Kidney tubule cell (primary cell): ENCODE measurements around the gene CRYBA2.
A peak's percentile ranks its signal among the peaks of the same experiment; 100 is the strongest.

Source experiments
- DNase-seq: peaks from one replicate; pipeline ENCODE4 v3.0.0-alpha.2; 2018; ENCODE audit warnings: low spot score

CRYBA2 gene

DNA sequence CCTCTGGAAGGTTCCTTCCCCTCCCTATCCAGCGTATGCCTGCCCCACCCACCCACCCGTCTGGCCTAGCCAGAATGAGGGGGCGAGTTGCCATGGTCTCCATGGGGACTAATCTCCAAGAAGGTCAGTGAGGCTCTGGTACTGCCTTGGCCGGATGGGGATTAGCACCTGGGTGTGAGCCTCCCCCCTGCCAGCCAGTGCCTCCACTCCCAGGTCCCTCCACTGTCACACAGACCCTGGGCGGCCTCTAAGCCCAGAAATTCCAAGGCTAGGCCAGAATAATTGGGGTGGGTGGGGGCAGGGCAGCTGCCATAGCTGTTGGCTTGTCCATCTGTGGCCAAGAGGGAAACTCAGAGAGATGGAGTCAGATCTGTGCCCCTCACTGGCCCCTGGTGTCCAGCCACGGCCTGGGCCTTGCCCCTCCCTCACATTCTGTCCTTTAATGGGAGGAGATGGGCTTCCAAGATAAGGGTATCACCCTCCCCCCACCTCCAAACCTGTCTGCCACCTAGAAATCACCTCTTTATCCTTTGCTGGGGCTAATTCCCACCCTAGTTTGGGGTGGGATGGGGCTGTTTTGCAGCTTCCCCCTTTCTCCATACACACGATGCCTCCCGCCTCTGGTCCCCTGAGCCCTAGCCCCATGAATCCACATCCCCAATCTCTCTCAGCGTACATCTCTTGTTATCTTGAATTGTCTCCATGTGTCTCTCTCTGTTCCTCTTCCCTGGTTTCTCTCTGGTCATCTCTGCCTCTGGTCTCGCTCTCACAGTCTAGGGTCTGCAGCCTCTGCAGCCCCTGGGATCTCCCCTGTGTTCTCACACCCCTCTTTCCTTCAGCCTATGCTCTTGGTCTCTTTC is 6.0 kb upstream of the CRYBA2 start:
- DNase-seq, result no peak

DNA sequence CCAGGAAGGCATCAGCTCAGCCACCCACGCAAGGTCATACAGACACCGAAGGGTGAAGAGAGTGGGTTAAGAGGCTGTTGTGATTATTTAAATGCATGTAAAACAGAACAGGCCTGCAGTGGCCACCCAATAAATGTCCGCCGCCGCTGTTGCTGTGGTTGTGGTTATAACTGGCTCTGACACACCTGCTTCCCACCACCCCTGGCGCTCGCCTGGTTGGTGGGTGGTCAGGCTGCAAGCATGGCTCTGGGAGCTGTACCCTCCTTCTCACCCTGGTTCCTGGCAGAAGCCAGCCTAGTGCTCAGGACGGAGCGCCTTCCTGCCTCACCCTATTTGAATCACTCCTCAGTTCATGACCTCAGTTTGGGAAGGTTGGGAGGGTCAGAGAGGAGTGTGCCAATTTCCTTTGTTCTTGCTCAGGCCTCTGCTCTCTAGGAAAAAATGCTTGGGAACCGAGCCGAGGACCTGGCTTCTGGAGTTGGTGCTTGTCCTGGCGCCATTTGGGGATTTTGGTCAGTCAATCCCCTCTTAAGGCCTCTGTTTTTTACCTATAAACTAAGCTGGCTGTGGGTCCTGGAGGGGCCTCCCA is 5.3 kb upstream of the CRYBA2 start:
- DNase-seq, result no peak

DNA sequence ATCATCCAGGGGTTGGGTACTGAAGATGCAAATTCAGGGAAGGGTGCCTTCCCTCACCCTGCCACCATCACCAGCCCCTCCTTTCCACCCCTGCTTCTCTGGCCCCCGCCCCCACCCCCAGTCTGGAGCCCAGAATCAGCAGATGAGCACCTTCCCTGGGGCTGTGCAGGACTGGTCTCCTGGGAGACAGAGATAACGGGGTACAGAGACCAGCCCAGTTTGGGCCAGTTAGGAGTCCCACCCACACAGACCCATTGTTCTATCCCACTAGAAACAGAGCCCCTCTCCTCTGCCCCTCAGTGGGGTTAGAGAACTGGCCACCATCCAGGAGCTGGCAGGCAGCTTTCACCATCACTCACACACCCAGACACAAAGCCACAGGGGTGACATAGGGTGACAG is 4.5 kb upstream of the CRYBA2 start:
- no peak for DNase-seq

DNA sequence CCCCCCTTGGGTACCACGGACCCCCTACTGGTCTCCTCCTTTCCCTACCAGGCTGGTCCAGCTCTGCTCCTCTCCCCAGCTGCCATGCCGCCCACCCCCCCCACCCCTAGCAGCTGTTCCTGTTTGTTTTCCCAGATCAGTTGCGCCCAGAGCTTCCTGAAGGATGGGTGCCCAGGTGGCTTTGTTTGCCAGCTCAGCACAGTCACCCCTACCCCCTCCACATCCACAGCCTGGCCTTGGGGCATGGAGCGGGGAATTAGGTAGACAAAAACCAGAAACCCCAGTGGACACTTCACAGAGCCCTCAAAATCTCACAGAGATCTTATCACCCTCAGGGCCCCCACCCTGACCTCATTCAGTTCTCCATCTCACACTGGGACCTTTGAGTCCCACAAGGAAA is 3.7 kb upstream of the CRYBA2 start:
- no peak for DNase-seq

DNA sequence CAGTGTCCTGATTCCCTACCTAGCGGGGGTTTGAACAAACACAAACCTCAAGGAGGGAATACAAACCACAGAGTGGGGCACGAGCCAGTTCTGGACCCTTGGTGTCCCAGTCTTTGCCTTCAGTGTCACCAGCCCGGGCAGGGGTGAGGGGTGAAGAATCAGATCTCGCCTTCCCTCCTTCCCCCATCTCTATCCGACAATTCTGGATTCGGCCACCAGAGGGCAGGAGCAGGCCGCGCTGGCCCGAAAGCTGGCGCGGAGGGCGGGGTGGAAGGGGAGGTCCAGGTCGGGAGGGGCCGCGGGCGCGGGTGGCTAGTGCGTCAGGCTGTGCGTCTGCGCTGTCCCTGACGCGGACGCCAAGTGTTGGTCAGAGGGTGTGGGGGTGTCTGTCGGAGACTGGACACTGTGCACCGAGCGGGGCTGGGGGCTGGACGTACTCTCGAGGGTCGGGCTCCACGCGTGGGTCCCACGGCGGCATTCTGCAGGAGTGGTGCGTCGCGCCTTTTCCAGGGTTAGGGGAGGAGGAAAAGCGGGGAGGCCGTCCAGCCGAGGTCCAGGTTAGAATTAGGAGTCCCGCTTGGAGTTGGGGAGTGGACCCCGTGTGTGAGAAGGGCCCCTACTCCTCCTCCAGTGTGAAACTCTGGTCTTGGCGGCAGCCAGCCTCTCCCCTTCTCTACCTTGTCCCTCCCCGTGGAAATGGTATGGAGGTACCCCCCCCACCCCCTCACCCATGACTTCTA is 2.9 kb upstream of the CRYBA2 start:
- peak; percentile 81 for DNase-seq

DNA sequence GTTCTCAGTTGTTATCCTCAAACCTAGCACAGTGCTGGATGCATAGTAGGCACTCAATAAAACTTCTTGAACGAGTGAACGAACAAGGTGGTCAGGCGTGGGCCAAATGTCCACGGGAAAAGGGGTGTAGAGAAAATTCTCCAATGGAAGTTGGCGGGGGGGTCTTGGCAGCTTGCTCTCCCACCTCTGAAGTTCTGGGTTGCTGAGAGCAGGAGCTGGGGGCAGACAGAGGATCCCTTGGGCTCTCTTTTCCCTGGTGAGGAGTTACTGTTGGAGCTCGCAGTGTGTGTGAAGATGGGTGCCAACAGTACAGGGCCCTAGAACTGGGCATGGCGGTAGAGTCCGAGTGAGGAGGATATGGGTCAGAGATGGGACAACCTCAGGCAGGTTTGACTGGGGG is 2.3 kb upstream of the CRYBA2 start:
- no peak for DNase-seq

DNA sequence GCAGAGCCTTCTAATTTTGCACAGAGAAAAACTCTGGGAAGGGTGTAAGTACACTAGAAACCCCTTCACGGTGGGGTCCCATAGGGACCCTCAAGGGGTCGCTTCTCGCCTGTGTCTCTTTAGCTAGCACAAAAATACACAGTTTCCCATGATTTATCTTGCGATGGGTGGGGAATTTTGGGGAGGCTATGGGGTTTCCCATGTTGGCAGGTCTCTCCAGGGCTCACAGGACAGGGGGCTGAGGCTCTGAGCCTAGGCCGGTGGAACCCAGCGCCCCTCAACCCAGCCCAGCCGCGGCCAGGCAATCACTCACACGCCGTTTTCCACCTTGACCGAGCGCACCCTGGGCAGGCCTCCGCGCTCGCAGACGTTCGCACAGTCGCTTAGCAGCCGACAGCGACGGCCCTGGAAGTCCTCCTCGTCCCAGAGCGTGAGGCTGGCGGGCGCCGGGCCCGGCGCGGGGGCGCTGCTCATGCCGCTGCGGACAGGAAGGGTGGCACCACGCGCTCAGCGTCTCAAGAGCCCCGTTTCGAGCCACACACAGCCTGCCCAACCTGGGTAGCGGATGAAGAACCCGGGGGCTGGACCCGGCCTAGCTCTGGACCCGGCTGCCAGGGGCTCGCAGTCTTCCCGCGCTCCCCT is 398 bp downstream of the CRYBA2 start:
- DNase-seq, result no peak

DNA sequence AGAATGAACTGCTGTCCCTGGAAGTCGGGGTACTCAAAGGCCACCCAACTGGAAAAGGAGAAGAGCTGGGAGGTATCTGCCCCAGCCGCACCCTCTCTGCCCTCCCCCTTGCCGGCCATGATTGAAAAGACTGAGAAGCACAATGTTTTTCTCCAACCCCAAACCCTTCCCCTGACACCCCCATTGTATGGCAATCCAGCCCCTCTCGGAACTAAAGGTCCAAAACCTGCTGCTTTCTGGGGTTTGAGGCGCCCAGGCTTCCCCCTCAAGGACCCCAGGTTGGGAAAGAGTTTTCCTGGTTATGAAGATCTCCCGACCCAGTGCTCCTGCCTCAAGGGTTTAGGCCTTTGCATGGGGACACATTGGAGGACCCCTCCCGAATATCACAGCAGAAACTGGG is 1.0 kb downstream of the CRYBA2 start:
- no peak for DNase-seq

DNA sequence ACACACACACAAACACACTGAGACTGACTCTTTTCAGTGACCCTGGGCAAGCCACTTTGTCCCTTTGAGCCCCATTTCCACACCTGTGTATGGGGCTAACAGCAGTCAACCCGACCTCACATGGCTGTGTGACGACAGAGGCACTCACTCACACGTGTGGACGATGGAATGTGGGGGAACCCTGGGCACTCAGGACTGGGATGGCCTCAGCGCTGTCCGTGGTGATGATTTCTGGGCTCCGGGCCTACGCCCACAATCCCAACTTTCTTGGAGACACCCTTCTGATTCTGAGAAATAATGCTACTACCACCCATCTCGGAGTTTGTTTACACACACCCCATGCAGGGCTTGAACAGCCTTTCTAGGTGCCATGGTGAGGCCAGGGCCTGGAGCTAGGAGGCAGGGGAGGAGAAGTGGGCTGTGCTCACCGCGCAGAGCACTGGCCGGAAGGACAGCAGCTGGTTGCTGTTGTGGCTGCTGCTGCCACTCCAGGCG is 1.5 kb downstream of the CRYBA2 start:
- DNase-seq, result peak; percentile 23

DNA sequence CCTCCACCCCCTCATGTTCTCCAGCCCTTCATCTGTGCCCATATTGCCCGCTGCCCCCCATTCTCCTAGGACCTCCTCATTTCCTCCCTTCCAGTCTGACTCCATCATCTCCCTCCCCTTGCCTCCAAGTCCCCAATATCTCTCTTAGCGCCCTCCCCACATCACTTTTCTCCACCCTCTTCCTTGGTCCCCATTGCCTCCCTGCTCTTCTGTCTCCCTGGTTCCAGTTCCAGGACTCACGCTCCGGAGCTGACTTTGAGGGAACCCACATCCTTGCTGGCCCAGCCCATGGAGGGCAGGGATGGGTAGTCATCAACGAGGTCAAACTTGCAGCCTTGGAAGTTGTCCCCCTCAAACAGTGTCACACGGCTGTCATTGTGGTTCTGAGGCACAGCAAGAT is 2.6 kb downstream of the CRYBA2 start:
- DNase-seq, result no peak

DNA sequence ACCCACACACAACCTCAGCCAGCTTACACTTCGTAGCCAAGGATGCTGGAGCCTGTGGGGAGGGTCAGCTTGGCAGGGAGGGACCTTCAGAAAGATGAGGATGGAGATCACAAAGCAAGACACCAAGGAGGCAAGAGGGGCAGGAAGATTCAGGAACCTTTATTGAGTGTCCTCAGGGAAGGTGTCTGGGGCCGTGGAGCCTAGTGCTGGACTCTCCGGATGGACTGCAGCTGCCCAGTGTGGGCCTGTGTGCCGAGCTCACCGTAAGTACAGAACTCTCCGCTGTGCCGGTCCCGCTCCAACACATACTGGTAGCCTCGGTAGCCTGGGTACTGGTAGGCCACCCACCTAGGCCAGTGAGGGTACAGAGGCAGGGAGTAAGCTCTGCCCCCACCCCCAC is 3.2 kb downstream of the CRYBA2 start:
- DNase-seq, result no peak

DNA sequence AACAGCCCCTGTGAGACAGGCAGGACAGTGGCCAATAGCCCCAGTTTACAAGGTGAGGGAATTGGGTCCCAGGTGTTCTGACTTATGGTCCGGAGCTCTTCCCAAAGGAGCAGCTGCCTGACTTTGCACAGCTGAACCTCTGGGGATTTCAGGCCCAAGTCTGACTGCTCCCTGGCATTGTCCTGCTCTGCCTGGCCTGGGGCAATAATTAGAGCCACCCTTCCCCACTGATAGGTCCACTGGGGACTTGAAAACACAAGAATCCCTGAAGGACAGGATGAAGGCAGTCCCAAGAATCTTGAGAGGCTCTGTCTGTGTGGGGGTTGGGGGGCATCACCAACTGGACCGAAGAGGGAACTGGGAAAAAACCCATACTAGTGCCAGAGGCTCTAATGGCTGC is 4.6 kb downstream of the CRYBA2 start:
- no peak for DNase-seq

DNA sequence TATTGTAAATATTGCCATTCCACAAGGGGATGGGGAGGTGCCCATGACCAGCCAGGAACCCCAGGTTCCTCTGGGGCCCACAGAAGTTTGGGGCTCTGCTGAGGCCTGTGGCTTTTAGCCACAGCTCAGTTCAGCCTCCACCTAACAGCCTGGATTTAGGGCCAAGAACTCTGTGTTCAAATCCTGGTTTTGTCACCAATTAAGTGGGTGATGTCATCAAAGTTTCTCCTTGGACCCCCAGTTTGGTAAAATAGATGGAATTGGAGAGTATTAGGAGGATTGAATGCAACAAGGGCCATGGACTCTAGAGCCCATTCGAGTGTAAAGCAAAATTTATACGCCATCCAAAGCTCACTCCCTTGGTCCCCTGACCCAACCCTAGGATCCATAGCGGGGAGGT is 5.1 kb downstream of the CRYBA2 start:
- no peak for DNase-seq

DNA sequence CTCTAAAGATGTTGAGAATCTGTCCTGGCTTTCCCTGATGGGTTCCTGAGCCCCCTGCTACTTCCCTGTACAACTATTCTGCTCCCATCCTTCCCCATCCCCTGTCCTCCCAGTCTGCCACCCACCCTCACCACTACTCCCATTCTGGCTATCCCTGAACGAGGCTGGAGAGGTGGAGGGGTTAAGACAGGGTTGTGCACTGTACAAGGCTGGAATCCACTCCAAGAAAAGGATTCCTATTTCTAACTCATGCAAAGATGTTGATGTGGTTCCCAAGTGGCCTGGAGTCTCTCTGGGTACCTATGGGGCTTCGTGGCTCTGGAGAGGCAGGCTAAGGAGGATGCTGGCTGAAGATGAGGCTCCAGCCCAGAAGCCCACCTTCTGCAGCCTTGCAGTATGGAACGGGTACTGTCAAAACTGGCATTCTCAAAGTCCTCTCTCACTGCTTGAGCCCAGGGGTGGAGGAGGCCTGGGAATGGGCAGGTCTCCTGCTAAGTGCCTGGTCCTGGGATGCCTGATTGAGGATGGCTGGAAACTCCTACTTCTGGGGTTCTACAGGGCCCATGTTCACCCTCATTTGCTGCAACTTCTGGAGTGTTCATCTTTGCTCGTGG is 7.0 kb downstream of the CRYBA2 start:
- no peak for DNase-seq

DNA sequence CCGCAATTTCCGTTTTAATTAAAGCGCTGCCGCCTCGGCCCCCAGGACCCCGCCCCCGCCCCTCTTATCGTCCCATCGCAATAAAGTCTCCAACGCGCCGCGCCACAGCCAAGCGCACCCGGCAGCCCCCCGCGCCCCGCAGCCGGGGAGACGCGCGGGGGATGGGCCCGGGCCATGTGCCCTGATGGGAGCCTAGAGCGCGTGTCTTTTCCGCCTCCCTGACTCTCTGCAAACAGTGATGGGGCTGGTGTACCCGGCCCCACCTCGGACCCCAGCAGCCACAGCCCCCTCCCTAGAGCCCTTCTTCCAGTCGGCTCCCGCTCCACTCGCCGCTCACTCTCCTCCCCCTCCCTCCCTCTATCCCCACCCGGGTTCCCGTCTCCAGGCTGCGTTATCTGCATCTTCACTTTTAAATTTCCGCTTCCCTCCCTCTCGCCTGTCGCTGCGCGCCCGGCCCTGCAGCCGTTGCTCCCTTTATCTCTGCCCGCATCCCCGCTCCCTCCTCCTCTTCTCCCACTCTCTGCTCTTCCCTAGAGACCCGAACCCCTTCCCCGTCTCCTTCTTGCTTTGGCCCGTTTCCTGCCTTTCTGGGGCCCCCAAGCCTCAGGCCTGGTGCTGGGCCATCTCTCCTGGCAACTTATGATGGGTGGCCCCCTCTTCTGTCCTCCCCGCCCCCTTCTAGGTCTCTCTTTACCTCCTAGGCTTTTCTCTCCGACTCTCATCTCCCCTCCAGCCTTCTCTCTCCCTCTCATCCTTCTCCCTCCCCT is 7.7 kb downstream of the CRYBA2 start:
- DNase-seq, result no peak

DNA sequence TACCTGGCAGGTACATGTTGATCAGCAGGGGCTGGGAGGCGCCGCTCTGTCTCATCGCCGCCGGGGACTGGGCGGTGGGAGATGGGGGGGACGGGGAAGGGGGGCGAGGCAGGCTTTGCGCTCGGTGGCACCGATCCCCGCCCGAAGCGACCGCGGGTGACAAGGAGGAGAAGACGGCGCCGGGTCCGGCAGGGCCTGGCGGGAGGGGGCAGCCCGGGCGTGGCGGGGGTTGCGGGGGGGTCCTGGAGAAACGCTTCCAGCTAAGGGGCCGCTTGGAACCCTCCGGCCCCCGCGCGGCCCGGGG is 8.2 kb downstream of the CRYBA2 start, which contains the start of gene FEV:
TSS of gene FEV (minus strand) at position 164 of the 304 bp plus-strand sequence. CDS start at position 55, 109 bp downstream.
- no peak for DNase-seq

DNA sequence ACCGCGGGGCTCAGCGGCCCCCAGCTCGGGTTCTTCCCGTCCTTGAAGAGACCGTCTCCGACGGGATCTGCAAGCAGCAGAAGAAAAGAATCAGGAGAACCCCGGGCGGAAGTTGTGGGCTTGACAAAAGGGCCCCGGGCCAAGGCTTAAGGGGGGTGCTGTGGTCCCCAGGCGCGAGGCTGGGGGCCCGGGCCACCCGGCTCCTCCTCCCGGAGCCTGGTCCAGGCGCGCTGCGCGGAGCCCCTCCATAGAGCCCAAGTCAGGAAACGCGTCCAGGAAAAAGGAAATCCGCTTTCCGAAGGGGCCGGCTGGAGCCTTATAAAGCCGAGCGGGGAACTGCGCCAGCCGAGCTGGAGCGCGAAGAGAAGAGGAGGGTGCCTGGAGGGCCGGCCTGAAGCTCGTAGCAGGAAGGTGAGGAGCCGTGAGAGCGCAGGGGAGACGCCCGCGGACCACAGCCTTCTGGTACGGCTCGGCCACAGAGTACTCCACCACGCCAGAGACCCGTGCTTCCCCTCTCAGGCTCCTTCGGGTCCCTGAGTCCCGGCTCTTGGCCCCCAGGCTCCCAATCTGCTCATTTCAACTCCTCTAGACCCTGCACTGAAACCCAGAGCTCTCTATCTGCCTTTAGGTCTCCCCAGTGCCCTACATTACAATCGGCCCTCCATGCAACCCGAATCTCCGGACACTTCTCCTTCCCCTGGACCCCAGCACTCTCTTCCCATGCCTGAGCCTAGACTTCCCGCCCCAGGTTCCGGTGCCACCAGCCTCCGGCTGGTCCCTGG is 8.8 kb downstream of the CRYBA2 start:
- no peak for DNase-seq

DNA sequence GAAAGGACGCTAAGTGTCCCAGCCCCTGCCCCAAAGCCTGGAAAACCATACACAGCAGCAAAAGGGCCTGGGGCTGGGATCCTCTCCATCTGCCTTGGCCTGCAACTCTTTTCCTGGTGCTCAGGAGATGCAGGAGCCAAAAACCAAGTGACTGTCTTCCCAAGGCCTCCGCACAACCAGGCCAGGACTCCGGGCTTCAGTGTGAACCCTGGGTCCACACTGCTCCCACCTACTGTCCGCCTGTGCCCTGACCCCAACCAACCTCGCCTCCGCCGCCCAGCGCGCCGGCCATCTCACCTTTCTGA is 9.3 kb downstream of the CRYBA2 start:
- DNase-seq, result no peak

DNA sequence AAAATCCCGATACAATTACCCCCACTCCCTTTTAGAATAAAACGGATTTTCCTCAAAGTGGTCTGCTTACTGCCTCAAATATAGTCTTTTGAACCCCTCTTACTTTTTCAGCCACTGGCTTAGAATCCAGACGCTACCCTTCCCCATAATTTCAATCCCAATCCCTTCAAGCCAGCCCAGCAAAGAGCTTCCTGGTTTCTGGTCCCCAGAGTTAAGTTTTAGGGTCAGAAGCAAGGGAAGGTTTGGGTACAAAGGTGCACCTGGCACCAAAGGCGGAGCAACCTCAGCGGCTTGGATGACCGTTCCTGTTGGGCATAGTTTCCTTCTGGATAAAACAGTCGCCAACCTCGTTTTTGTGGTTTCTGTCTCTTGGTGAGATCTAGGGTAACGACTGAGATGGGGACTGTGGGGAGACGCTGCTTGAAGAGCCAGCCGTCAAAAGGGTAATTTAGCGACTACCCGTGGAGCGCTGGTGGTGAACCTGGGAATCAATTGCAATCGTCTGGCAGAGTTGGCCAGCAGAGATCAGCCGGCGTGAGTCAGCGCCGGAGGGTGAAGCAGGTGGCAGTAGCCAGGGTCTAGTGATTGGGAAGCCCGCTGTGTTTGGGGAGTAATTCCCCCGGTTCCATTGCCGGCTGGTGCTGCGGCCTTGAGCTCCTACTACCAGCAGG is 9.8 kb downstream of the CRYBA2 start:
- DNase-seq, result peak; percentile 30

DNA sequence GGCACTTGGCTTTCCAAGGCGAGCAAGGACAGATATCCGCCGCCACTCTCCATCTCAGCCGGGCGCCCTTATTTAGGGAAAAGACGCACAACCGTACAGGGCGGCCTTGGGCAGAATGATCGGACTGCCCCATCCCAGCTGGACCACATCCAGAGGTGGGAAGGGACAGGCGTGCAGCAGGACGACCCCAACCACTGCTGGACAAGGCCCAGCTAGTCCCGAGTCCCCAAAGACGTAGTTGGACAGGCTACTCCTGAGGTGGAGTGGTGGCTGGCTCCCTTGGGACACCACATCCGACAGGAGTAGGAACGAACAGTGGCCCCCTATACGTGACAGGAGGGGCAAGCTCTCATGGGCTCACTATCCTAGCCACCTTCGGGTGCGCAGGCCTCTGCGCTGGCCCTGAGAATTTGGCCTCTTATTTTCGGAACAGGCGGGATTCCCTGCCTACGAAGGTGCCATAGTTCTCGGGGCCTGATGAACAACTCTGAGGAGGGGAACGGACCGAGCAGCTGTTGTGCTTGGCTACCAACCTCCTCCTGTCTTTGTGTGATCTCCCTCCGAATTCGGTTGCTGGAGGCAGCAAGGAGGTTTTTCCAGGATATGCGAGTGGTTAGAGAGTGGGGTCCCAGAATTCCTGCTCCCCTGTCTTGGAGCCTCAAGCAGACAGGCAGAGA is 10.5 kb downstream of the CRYBA2 start:
- no peak for DNase-seq
